Gastrocnemius medialis (tissue), 4 donors: Measurements from ENCODE around the gene GPM6B.

ENCODE experiments used
- CTCF ChIP-seq, 5 experiments: fragments of 450-650 bp in 3 of 5; fragments of 200-600 bp in 2 of 5; sonication (generic) in 2 of 5; IDR thresholded peaks in 4 of 5; conservative IDR thresholded peaks in 1 of 5; 1 replicate in 4 of 5; 2 replicates in 1 of 5; pipeline ENCODE4 v1.5.1; 2016 to 2019; ENCODE audit warnings: antibody characterized with exemption in 5 of 5, mild to moderate bottlenecking in 3 of 5, moderate library complexity in 3 of 5
- POLR2A ChIP-seq, 2 donors: fragments of 450-650 bp; IDR thresholded peaks; one replicate each; pipeline ENCODE4 v1.6.1; 2017; ENCODE audit warnings: antibody characterized with exemption in 2 of 2, mild to moderate bottlenecking in 2 of 2, moderate library complexity in 2 of 2

DNA sequence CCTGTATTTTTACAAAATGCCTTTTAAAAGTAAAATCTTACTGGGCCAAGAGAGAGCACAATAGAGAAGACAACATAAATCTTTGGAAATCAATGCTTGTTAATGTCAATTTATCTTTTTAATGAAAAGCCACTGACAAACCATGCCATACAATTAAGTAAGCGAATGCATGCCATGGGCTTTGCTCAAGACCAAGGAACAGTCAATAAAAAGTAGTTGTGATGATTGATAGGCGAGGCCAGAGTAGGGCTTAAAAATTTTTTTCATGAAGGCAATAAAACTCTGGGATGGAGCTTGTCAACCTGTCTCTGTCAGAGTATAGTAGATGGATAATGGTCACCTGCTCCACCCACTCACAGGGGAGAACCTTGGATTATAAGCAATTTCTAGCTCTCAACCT is 17.5 kb upstream of the GPM6B start:
- no peak for TF ChIP-seq CTCF (IDR thresholded peaks at IDR 0.05 in 4 of 5, conservative IDR thresholded peaks at IDR 0.05 in 1 of 5)
- TF ChIP-seq POLR2A (IDR thresholded peaks at IDR 0.05), result no peak
